Brain microvascular endothelial cell (primary cell): ENCODE measurements around the gene KIAA0040.

ENCODE experiments used
- DNase-seq: peaks from one replicate; pipeline ENCODE4 v3.0.0-alpha.2; 2020
- H3K27ac ChIP-seq: fragments of 250-450 bp; sonication (Bioruptor Pico); 2 replicates; pipeline ENCODE4 v1.5.1; 2020; ENCODE audit warnings: mild to moderate bottlenecking, moderate library complexity
- H3K27me3 ChIP-seq: fragments of 250-450 bp; sonication (Bioruptor Pico); replicated peaks from 2 replicates; pipeline ENCODE4 v1.5.1; 2020; ENCODE audit warnings: mild to moderate bottlenecking
- H3K36me3 ChIP-seq: fragments of 250-450 bp; sonication (Bioruptor Pico); replicated peaks from 2 replicates; pipeline ENCODE4 v1.5.1; 2020; ENCODE audit warnings: mild to moderate bottlenecking
- H3K4me3 ChIP-seq: 2 replicates; pipeline ENCODE4 v1.5.1; 2011; ENCODE audit warnings: low read depth, mild to moderate bottlenecking, control low read depth, low read length, moderate library complexity
- in situ Hi-C: cut with HindIII; loops from 2 replicates; pipeline ENCODE4 v1.10.0; 2017; ENCODE audit warnings: low sequenced_read_pairs, low pct_ligation_motif_present
- TF ChIP-seq, protein P1 (sequence below): IDR thresholded peaks from 2 replicates; pipeline ENCODE4 v1.5.1; 2011; ENCODE audit warnings: low read depth, mild to moderate bottlenecking, moderate library complexity, low read length, control low read depth, inconsistent platforms; ENCODE audit errors: missing control alignments

KIAA0040 gene

DNA sequence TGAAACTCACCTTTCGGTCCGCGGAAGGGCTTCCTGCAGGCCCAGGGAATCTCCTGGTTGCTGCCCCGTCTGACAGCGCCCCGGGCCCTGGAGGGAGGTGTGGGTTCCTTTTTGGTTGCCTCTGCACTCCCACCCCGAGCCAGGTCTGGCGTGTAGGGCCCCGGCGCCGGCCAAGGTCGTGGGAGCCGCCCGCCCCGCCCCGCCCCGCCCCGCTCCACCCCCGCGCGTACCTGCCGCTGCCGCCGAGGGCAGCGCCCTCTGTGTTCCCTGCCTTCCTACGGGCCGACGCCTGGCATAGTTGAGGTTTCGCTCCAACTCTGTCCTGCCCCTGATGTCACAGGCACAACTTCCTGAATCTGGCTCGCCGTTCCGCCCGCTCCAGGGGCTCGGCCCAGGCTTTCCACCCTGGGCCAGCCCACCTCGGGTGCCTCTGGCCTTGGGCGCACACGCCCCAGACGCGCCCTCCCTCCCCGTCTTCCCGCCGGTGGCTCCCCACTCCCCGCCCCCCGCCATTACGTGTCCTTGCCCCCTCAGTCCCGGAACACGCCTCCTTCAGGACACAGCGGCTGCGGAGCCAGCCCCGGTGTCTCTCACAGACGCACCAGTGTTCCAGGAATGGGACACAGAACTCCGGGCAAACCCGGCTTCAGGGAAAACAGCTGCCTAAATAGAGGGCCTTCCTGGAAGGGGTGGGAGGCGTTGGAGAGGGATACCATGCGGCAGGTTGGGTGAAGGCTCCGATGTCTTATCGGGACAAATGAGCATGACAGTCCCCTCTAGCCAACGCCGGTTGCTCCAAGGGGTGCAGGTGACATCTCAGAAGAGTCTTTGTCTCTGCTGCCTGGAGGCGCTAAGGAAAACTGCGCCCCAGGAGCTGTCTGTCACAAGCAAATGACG lies at the start of gene KIAA0040:
Gene KIAA0040, minus strand, starts transcription at position 147 of the 897 bp plus-strand sequence. CDS start 31,763 bp downstream, outside the sequence.
- no peak for DNase-seq
- H3K36me3 ChIP-seq: no peaks in the 10 kb centered on the region
- peak within 1 kb of the TSS; percentile 46 for H3K4me3 ChIP-seq
- H3K27ac ChIP-seq: no peak within 1 kb of the TSS
- TF ChIP-seq, protein P1, sequence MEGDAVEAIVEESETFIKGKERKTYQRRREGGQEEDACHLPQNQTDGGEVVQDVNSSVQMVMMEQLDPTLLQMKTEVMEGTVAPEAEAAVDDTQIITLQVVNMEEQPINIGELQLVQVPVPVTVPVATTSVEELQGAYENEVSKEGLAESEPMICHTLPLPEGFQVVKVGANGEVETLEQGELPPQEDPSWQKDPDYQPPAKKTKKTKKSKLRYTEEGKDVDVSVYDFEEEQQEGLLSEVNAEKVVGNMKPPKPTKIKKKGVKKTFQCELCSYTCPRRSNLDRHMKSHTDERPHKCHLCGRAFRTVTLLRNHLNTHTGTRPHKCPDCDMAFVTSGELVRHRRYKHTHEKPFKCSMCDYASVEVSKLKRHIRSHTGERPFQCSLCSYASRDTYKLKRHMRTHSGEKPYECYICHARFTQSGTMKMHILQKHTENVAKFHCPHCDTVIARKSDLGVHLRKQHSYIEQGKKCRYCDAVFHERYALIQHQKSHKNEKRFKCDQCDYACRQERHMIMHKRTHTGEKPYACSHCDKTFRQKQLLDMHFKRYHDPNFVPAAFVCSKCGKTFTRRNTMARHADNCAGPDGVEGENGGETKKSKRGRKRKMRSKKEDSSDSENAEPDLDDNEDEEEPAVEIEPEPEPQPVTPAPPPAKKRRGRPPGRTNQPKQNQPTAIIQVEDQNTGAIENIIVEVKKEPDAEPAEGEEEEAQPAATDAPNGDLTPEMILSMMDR: peak; percentile 4
- in situ Hi-C loops: no loop called here
- peaks cover 3% of the 10 kb centered on the region for H3K27me3 ChIP-seq

GRCh38 chr1:175237389-175237788 lies 44.8 kb upstream of the KIAA0040 start:
- no peak for DNase-seq

GRCh38 chr1:175234639-175235038 lies 42.1 kb upstream of the KIAA0040 start:
- Histone ChIP-seq H3K27ac (no peak overlapping the region), H3K36me3 (no peaks in the 10 kb centered on the region), H3K4me3 (no peak overlapping the region), H3K27me3 (no peaks in the 10 kb centered on the region)
- TF ChIP-seq, protein P1: no peak
- in situ Hi-C loops: no loop called here
- DNase-seq: no peak

More at GRCh38 chr1:175237389-175237788, 44.8 kb upstream of the KIAA0040 start:
- in situ Hi-C loops: no loop called here
- no peaks in the 10 kb centered on the region for H3K27me3 ChIP-seq
- TF ChIP-seq, protein P1: no peak
- no peak overlapping the region for H3K4me3 ChIP-seq
- no peaks in the 10 kb centered on the region for H3K36me3 ChIP-seq
- no peak overlapping the region for H3K27ac ChIP-seq

DNA sequence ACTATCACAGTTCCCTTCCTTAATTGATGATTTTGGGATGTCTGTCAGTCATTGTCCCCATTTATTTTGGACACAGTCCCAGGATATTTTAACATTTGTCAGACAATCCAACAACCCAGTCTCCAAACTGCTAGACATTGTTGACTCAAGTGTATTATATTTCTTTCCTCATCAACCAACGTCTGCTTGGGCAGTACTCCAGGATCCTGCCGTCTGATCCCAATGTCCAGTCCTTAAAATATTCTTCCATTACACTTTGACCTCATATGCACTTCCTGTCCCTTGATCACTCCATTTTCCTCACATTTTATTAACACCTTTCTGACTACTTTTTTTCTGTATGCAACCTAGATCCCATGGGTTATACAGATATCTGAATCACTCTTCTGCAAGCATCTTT lies 39.8 kb upstream of the KIAA0040 start:
- in situ Hi-C loops: no loop called here
- TF ChIP-seq, protein P1: no peak
- Histone ChIP-seq H3K27me3 (no peaks in the 10 kb centered on the region), H3K4me3 (no peak overlapping the region), H3K27ac (no peak overlapping the region), H3K36me3 (no peaks in the 10 kb centered on the region)
- no peak for DNase-seq

GRCh38 chr1:175225805-175226129 lies 33.2 kb upstream of the KIAA0040 start:
- DNase-seq: no peak
- no peaks in the 10 kb centered on the region for H3K27me3 ChIP-seq
- in situ Hi-C loops: no loop called here
- TF ChIP-seq, protein P1: no peak
- no peak overlapping the region for H3K27ac ChIP-seq
- no peaks in the 10 kb centered on the region for H3K36me3 ChIP-seq
- no peak overlapping the region for H3K4me3 ChIP-seq
